Mammary epithelial cell (primary cell): ENCODE results near the gene TPM3.

Experiments used
- EZH2 ChIP-seq: IDR thresholded peaks from 2 replicates; pipeline ENCODE4 v1.6.1; 2012; ENCODE audit warnings: low read length, inconsistent platforms, borderline replicate concordance
- TF ChIP-seq, protein P1 (sequence below), 2 donors: IDR thresholded peaks in 1 of 2; conservative IDR thresholded peaks in 1 of 2; 2 replicates each; pipeline ENCODE4 v1.5.1; 2011 to 2012; ENCODE audit warnings: inconsistent platforms in 2 of 2, low read length in 2 of 2, mild to moderate bottlenecking in 2 of 2, control low read depth in 1 of 2, low read depth in 1 of 2; ENCODE audit not compliant: insufficient read depth in 1 of 2; ENCODE audit errors: extremely low read depth in 1 of 2

- TF ChIP-seq, protein P1, sequence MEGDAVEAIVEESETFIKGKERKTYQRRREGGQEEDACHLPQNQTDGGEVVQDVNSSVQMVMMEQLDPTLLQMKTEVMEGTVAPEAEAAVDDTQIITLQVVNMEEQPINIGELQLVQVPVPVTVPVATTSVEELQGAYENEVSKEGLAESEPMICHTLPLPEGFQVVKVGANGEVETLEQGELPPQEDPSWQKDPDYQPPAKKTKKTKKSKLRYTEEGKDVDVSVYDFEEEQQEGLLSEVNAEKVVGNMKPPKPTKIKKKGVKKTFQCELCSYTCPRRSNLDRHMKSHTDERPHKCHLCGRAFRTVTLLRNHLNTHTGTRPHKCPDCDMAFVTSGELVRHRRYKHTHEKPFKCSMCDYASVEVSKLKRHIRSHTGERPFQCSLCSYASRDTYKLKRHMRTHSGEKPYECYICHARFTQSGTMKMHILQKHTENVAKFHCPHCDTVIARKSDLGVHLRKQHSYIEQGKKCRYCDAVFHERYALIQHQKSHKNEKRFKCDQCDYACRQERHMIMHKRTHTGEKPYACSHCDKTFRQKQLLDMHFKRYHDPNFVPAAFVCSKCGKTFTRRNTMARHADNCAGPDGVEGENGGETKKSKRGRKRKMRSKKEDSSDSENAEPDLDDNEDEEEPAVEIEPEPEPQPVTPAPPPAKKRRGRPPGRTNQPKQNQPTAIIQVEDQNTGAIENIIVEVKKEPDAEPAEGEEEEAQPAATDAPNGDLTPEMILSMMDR (conservative IDR thresholded peaks at IDR 0.05 in 1 of 2, IDR thresholded peaks at IDR 0.05 in 1 of 2; ENCODE audit: extremely low read depth in 1 of 2, insufficient read depth in 1 of 2, low read depth in 1 of 2, low read length in 2 of 2), result no peak
- TF ChIP-seq EZH2, result no peak
These were observed 1.4 kb downstream of the TPM3 start for GRCh38 chr1:154190550-154190949.
